Sciatic nerve (tissue), 2 donors: ENCODE measurements around the gene CDCA7L. TPM values are rescaled to one million over a fixed set of nuclear protein-coding genes. Genes with fewer than 3 reads are reported as not detected.
"Not testable (repeated sequence)": the region's sequence is repeated elsewhere in the genome, so short reads cannot be mapped to it uniquely, and the experiment has no call there.

Experiments
- ATAC-seq: fragments of 200-7000 bp; cut with Tn5 transposase; one replicate; pipeline ENCODE4 v1.9.1; 2020; ENCODE audit warnings: mild to moderate bottlenecking, moderate library complexity
- DNase-seq: peaks from one replicate; pipeline ENCODE4 v3.0.0-alpha.2; 2020; ENCODE audit warnings: low spot score
- intact Hi-C: fragments of 100-400 bp; cut with DNase I; formaldehyde crosslinking; loops from one replicate; pipeline ENCODE4 v1.14.2; 2022
- total RNA-seq: library from RNA; stranded (reverse); fragmentation: NEBNext Ultra II Directional; extraction: Animal tissue kit (Norgen Biotek cat#: 25700); gene quantifications from one replicate; pipeline ENCODE4 v1.2.1, GENCODE V29; 2021
- donor health status: DM: no; HTN: no; CAD: no.
- donor health status: DM: no; HTN: no; CAD: no.

Gene CDCA7L
- total RNA-seq, 1 donor from 2014 or later: 15.9 TPM

DNA sequence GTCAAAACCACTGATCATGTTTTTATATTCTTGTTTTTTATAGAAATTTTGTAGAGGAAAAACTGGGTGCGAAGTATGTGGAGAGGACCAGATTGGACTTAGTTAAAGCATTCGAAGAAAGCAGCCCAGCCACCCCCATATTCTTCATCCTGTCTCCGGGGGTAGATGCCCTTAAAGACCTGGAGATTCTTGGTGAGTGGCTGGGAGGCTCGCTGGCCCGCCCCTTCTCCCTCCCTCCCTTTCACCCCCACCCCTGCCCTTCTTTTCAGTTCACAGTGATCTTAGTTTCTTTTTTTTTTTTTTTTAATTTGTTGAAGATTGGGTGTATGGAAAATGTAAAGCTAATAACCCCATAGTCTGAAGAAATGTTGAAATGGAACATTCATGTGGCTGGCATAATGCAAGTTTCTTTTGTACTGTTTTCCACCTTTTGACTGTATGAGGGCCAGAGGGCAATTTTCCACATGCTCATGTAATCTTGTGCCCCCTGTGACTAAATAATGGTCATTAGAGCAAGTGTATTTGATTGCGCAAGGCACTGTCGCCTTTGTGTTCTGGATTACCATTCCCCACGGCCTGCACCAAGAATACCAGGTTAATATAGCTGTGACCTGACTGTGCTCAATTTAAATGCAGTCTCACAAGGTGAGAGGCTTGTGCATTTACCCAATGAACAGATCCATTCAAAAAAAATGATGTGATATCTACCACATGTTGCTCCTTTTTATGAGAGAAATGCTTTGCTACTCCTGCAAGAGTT is 77.7 kb downstream of the CDCA7L start:
- intact Hi-C loops: no loop called here
- ATAC-seq (no peak), DNase-seq (no peak)

DNA sequence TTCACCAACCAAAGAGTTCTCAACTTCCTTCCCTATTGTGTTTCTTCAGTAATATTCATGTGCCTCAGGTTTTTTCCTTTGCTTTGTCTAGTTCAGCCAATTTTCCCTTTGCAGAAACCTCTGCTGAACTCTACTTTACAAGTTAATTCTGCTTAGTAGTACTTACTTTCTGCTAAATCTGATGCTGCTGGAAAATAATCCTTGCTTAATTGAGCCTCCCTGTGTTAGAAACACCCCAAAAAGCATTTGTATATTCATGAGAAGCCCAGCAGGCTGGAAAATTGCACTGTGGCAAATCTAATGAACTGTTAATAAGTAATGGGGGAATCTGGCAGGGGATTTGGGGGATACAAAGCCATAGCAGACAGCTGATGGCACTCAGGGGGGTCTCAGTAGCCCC is 78.5 kb downstream of the CDCA7L start:
- intact Hi-C loops: no loop called here
- ATAC-seq (no peak), DNase-seq (no peak)

DNA sequence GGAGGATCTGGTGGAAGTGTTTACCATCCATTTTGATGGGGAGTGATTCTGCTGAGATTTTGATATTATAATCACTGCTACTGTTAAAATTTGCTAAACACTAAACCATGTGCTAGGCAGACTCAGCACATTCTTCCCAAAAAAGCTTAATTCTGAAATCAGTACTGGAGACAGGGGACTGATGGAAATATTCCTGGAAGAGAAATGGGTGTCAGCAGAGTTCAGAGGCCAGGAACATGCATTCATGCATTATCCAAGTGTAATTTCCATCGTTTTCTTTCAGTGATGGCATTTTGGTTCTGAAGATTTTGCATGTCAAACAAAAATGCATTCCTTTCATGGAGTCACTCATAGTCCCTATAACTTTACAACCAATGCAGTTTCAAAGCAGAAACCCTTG is 79.0 kb downstream of the CDCA7L start:
- intact Hi-C loops: no loop called here
- DNase-seq: no peak
- no peak for ATAC-seq

GRCh38 chr7:21865631-21866204 is 80.0 kb downstream of the CDCA7L start:
- intact Hi-C loops, DNase-seq, ATAC-seq: not testable (repeated sequence)

DNA sequence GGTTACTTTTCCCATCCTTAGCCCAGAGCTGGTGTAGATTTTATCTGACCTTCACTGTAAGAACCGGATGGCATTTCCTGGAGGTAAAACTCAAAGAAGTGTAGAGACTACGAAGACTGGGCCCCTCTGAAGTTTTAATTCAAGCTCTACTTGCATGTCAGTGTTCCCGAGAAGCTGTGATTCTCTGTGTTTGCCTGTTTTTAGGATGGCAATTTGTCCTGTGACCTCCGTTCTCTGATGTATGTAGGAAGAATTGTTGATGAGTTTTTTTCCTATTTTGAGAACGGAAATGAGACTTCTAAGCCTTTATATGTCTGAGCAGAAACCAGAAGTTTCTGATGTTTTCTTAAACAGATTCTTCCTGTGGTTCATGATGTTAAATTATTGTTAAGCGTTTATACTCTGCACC is 94.1 kb downstream of the CDCA7L start:
- ATAC-seq: no peak
- intact Hi-C loops: no loop called here
- DNase-seq: no peak
